NCI-H526 (cell line): ENCODE results near the gene GALNT13.
A peak's percentile ranks its signal among the peaks of the same experiment; 100 is the strongest.

ENCODE experiments used
- DNase-seq, 2 experiments: peaks; one replicate each; lab custom pipeline; 2025; lab: John Stamatoyannopoulos, UW

GALNT13 gene

DNA sequence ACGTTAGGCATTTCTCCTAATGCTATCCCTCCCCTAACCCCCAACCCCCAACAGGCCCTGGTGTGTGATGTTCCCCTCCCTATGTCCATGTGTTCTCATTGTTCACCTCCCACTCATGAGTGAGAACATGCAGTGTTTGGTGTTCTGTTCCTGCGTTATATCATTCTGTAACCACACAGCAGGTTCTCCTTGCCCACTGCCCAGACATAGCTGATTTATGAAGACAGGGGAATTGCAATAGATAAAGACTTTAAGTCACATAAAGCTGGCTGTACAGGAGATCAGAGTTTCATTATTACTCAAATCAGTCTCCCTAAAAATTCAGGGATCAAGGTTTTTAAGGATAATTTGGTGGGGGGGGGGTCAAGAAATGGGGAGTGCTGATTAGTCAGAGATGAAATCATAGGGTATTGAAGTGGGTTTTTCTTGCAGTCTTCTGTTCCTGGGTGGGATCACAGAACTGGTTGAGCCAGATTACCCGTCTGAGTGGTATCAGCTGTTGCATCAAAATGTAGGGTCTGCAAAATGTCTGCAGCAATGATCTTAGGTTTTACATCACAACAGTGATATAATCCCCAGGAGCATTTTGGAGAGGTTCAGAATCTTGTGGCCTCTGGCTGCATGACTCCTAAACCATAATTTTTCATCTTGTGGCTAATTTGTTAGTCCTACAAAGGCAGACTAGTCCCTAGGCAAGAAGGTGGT, 434.7 kb downstream of the GALNT13 start:
- no peak for DNase-seq

DNA sequence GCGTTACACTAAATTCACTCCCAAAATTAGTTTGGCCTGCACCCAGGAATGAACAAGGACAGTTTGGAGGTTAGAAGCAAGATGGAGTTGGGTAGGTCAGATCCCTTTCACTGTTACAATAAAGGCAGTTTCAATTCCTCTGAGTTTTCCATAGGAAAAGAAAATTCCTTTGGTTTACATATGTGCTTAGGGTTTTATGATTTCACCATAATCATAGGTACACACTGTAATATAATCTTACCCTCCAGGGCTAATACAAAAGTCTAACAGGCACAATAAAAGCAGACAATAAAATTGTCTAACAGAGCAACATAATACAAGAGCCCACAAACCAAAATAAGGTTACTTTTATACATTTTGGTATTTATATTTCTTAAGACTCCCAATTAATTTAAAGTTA, 435.3 kb downstream of the GALNT13 start:
- DNase-seq: no peak

GRCh38 chr2:154324601-154325000, 452.9 kb downstream of the GALNT13 start:
- no peak for DNase-seq

DNA sequence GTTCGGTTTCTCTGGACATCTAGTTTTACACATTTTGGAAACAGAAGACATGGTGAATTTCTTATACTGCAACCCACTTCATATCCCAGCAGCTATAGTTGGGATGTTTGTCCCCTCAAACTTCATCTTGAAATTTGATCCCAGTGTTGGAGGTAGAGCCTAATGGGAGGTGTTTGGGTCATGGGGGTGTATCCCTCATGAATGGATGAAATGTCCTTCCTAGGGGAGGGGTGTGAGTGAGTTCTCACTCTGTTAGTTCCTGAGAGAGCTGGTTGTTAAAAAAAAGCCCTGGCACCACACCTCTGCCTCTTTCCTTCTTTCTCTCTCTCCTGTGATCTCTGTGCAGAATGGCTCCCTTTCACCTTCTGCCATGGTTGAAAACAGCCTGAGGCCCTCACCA, 457.8 kb downstream of the GALNT13 start:
- no peak for DNase-seq

DNA sequence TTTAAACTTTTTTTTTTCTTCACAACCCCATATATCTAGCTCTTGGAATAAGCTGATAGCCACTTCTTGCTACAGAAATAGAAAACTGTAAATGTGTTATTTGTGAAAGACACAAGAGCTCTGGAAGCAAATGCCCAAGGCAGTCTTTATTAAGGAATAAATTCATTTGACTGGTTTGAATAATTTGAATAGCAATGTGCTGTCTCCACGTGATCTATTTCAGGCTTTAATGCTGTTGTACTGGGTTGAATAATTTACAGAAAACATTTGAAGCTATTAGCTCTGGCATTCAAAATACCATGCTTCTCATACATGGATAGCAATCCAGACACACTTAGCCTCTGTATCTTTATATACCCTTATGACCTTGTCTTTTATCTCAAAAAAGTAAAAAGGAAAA, 460.1 kb downstream of the GALNT13 start:
- peak; percentile 41 to 67 for DNase-seq

DNA sequence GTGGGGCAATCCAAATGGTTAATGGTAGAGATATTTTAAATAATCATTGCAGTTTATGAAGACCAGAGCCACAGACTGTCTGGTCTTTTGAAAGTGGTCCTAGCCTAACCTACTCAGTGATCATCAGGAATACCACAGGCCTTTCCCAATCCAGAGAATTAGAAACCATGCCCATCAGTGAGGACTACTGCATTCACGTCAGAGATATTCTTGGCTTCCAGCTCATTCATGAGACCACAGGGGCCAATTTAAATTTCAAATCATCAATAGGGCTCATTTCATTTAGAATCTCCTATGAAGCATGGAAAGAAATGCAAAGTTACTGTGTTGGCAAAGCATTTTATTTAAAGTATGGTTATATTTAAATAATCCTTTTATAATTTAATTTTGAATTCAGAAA, 464.5 kb downstream of the GALNT13 start:
- peak; percentile 84 to 87 for DNase-seq

DNA sequence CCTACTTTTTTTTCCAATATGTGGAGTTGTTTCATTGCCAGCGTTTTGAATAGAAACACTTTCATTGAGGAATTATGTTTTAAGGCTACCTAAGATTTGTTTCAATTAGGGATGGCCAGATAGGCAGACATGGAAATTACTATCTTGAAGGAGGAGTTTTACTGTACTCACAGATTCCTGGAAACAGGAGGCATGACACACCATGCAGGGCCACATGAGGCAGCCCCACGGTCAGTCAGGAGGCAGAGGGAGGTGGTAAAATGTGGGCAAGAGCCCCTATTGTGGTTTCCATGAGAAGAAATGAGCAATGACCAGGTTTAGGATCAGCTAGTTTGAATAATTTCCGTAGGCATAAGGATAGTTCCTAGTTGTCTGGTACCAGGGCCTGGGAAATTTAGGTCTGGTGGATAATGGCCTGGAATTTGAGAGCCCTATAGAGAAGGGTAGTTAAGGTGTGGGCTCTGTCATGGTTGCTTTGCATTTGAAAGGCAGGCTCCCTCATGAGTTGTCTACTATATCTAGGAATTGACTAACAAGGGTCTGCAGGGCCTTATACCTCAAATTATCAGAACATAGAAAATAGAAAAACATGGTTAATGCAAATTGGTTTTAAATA, 466.7 kb downstream of the GALNT13 start:
- peak in 1 of 2 experiments; percentile 9 for DNase-seq

GRCh38 chr2:154343282-154343681, 471.6 kb downstream of the GALNT13 start:
- DNase-seq: peak in 1 of 2 experiments; percentile 8

DNA sequence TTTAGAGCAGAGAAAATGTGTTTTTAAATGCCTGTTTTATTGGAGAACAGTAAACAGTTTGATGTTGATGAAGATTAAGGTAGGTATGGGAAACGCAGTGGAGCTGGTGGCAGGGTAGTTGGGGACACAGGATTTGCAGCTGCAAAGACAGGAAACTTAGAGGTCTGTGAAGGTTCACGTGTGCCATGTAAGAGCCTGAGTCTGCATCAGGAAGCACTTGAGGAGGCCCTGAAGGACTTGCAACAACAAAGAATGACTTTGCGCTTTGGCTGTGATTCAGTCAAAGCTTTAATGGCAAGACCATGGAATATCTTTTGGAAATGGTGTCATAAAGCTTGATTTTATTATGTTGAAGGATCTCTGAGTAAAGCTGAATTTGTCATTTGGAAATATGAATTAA, 479.2 kb downstream of the GALNT13 start:
- DNase-seq: no peak

DNA sequence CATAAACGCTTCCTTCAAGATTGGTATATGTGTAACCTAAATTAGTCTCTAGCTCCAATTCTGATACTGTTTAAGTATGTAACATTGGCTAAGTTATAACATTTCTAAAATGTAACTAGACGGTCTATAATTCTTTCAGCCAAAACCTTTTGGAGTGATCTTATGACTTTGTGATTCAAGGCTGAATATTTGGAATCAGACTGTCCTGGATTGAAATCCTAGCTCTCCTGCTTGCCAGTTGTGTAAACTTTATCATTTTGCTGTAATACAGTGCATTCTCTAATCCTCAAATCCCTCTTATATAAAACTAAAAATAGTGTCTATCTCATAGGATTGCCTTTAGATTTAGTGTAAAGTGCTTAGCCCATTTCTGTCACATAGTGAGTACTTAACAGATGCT, 489.6 kb downstream of the GALNT13 start:
- no peak for DNase-seq

GRCh38 chr2:154368153-154368552, 496.4 kb downstream of the GALNT13 start:
- DNase-seq: no peak

GRCh38 chr2:154370873-154371272, 499.2 kb downstream of the GALNT13 start:
- no peak for DNase-seq

DNA sequence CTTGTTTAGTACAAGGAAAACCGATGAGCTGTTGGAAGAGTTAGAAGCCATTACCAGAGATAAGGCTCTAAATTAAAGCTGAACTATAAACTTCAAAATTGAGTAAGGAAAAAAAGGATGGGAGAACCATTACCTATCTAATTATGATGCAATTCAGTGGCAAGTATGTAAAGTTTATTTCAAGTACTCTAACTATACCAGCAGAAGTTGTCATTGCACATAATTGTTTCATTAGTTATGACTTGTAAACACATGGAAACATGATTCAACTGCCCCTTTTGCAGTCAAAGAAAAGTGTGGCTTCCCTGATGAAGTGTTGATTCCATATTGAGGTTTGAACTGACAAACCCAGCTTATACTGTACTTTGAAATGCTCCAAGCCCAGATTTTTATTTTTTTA, 502.7 kb downstream of the GALNT13 start:
- no peak for DNase-seq

DNA sequence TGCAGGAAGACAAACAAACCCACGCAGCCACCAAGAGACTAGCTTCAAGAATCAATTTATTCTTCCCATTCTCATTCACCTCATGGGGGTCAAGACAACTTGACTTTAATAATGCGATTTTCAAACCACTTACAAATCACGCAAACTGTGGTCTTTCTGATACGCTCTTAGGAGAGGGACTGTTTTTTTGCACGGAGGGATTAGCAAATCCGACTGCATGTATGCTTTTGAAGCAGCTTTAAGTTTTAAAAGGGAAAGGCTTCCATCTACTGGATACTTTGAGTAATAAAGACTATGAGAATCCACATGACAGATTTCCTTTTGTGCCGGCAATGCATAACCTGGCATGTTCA, 503.8 kb downstream of the GALNT13 start:
- peak; percentile 23 to 81 for DNase-seq

GRCh38 chr2:154381931-154382794, 510.4 kb downstream of the GALNT13 start:
- peak; percentile 37 to 56 for DNase-seq

- DNase-seq: no peak
Measured at GRCh38 chr2:154386186-154386585, 514.5 kb downstream of the GALNT13 start.

DNA sequence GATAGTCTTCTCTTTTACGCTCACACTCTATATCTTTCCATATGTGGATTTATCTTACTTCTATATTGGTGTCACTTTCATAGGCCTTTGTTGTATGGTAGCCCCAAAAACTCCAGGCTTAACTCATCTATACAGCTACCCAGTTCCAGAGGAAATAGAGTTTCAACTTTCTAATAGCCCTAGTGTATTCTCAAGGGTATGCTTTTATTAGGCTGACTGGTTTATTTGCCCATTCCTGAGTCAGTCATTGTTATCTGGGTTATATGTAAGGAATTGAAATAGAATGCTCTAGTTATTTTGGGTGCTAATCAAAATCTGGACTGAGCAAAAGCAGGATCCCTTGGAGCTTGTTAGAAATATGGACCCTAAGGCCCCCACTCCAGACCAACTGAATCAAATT, 519.3 kb downstream of the GALNT13 start:
- no peak for DNase-seq

- no peak for DNase-seq
Measured at GRCh38 chr2:154392256-154392655, 520.5 kb downstream of the GALNT13 start.

DNA sequence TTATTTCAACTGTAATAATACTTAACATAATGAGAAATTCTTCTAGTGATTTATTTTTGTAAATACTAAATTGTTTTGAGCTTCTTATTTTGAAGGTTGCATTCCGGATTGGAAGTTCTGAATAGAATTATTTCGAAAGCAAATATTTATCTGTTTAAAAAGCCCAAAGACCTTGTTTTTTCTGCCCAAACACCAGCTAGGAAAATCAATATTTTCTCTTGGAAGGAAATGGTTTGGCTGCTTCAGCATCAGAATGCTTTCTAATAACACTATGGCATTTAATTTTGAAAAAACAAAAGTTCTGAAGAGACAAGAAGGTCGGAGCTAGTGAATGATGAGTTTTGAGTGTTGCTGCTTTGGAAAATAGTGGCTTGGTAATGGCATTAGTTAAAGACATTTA, 522.9 kb downstream of the GALNT13 start:
- DNase-seq: no peak

DNA sequence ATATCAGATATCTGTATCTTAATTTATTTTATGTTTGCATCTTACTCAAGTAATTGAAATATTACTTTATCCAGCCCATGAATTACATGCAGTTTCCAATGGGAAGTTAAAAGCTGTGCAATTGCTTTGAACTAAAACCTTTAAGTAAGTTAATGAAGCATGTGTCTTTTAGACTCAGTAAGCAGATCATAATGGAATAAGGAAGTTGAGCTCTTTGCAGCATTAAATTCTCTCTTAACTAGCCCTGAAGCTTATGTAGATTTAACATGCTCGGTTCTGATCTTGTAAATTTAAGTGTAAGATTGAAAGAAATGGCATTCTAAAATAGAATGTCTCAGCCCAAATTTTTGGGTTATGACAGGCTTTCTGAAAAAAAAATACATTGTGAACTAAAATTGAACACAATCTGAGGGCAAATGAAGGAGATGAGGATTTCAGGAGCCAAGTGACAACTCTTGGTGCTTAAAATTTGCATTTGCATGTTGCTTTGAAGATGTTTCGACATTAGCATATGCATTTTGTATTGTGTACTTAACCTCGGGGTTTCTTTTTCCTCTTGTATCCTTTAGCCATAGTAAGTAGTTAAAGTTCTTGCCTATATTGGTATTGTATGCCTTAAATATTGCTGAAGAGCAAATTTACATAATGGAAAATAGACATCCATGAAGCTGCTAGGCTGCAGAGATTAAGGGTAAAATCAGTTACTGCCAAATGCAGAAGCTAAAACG, 529.0 kb downstream of the GALNT13 start:
- no peak for DNase-seq

- DNase-seq: peak; percentile 24 to 63
Measured at GRCh38 chr2:154402213-154402612, 530.5 kb downstream of the GALNT13 start.

DNA sequence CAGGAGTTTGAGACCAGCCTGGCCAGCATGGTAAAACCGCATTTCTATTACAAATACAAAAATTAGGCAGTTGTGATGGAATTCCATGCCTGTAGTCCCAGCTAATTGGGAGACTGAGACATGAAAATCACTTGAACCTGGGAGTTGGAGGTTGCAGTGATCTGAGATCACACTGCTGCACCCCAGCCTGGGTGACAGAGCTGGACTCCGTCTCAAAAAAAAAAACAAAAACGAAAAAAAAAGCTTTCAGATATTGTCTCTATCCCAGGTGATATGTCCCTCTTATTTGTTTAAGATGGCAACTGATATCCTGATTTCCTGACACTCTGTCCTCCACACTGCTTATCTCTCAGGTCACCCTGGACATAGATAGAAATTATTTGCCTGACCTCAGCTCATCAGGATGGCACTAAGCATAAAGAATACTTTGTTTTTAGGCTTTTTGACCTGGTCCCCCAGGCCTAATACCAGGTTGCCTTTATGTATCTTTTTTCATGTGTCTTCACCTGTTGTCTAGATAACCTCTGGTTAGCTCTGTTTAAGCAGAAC, 531.6 kb downstream of the GALNT13 start:
- DNase-seq: no peak
